Stomach smooth muscle (tissue), 2 donors: ENCODE data around the gene SH3BGR.

Source experiments
- H3K27ac ChIP-seq: one replicate; pipeline ENCODE4 v1.7.0; 2013; ENCODE audit warnings: mild to moderate bottlenecking, low read length, inconsistent platforms
- H3K27me3 ChIP-seq, 2 donors: one replicate each; pipeline ENCODE4 v1.7.0; 2013; ENCODE audit warnings: low read length in 2 of 2; ENCODE audit not compliant: insufficient read depth in 2 of 2, control insufficient read depth in 1 of 2
- H3K36me3 ChIP-seq, 2 donors: one replicate each; pipeline ENCODE4 v1.7.0; 2013; ENCODE audit warnings: low read length in 2 of 2; ENCODE audit not compliant: control insufficient read depth in 2 of 2, insufficient read depth in 2 of 2
- H3K4me1 ChIP-seq: one replicate; pipeline ENCODE4 v1.7.0; 2013; ENCODE audit warnings: low read length; ENCODE audit not compliant: control insufficient read depth, insufficient read depth
- H3K4me3 ChIP-seq, 2 donors: one replicate each; pipeline ENCODE4 v1.7.0; 2013; ENCODE audit warnings: low read length in 2 of 2
- H3K9ac ChIP-seq, 2 donors: one replicate each; pipeline ENCODE4 v1.7.0; 2013; ENCODE audit warnings: low read length in 2 of 2, mild to moderate bottlenecking in 1 of 2
- H3K9me3 ChIP-seq, 2 donors: one replicate each; pipeline ENCODE4 v1.7.0; 2013; ENCODE audit warnings: low read length in 2 of 2; ENCODE audit not compliant: control insufficient read depth in 2 of 2
- donor health status: healthy.
- donor health status: Pancreatic carcinoma.

Gene SH3BGR

DNA sequence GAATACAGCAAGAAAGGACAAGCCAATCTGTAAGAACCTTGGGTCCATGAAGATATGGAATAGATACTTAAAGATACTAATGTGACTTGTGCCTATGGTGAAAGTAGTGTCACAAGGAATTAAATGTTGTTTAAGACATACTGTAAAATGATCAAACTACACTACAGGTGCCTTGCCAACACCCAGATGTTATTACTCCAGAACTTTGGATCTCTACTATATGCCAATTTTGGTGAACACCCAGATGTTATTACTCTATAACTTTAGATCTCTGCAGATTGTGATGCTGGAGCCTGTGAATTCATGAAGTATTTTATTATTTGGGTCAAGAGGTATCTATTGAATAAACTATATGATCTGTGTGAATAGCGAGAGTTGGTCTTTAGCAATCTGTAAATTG, 101.1 kb downstream of the SH3BGR start:
- Histone ChIP-seq H3K9ac (no peak overlapping the region), H3K4me1 (no peaks in the 10 kb centered on the region), H3K9me3 (no peaks in the 10 kb centered on the region), H3K4me3 (no peak overlapping the region), H3K27me3 (no peaks in the 10 kb centered on the region), H3K27ac (no peak overlapping the region), H3K36me3 (no peaks in the 10 kb centered on the region)

GRCh38 chr21:39553331-39553730, 101.6 kb downstream of the SH3BGR start:
- Histone ChIP-seq H3K9ac (no peak overlapping the region), H3K4me3 (no peak overlapping the region), H3K36me3 (no peaks in the 10 kb centered on the region), H3K4me1 (no peaks in the 10 kb centered on the region), H3K27me3 (no peaks in the 10 kb centered on the region), H3K9me3 (no peaks in the 10 kb centered on the region), H3K27ac (no peak overlapping the region)

- H3K4me3 ChIP-seq = no peak overlapping the region
- no peaks in the 10 kb centered on the region for H3K9me3 ChIP-seq
- H3K36me3 ChIP-seq = no peaks in the 10 kb centered on the region
- H3K9ac ChIP-seq = no peak overlapping the region
- H3K27ac ChIP-seq = no peak overlapping the region
- H3K27me3 ChIP-seq = peaks cover 0 to 4% of the 10 kb centered on the region in 2 donors
- H3K4me1 ChIP-seq = no peaks in the 10 kb centered on the region
Observed at GRCh38 chr21:39555911-39556590, 104.3 kb downstream of the SH3BGR start.

- Histone ChIP-seq H3K9ac (no peak overlapping the region), H3K27me3 (peaks cover 0 to 4% of the 10 kb centered on the region in 2 donors), H3K4me3 (no peak overlapping the region), H3K27ac (no peak overlapping the region), H3K36me3 (no peaks in the 10 kb centered on the region), H3K4me1 (no peaks in the 10 kb centered on the region), H3K9me3 (no peaks in the 10 kb centered on the region)
Observed at GRCh38 chr21:39559511-39559910, 107.7 kb downstream of the SH3BGR start.

DNA sequence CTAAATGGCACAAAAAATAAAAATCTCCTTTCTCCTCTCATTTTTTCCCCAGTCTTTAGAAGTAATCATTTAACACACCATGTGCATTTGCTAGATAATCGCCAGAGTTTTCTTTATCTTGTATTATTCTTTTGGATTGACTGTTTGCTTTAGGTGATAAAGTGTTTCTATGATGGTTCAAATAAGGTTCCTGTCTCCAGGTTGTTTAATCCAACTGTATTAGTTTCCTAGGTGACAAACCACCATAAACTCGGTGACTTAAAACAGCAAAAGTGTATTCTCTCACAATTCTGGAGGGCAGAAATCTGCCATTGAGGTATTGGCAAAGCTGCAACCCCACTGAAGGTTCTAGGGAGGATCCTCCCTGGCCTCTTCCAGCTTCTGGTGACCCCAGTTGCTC, 109.4 kb downstream of the SH3BGR start:
- Histone ChIP-seq H3K4me1 (peaks cover 4% of the 10 kb centered on the region), H3K36me3 (no peaks in the 10 kb centered on the region), H3K9ac (no peak overlapping the region), H3K27me3 (peaks cover 0 to 4% of the 10 kb centered on the region in 2 donors), H3K4me3 (no peak overlapping the region), H3K27ac (no peak overlapping the region), H3K9me3 (no peaks in the 10 kb centered on the region)

DNA sequence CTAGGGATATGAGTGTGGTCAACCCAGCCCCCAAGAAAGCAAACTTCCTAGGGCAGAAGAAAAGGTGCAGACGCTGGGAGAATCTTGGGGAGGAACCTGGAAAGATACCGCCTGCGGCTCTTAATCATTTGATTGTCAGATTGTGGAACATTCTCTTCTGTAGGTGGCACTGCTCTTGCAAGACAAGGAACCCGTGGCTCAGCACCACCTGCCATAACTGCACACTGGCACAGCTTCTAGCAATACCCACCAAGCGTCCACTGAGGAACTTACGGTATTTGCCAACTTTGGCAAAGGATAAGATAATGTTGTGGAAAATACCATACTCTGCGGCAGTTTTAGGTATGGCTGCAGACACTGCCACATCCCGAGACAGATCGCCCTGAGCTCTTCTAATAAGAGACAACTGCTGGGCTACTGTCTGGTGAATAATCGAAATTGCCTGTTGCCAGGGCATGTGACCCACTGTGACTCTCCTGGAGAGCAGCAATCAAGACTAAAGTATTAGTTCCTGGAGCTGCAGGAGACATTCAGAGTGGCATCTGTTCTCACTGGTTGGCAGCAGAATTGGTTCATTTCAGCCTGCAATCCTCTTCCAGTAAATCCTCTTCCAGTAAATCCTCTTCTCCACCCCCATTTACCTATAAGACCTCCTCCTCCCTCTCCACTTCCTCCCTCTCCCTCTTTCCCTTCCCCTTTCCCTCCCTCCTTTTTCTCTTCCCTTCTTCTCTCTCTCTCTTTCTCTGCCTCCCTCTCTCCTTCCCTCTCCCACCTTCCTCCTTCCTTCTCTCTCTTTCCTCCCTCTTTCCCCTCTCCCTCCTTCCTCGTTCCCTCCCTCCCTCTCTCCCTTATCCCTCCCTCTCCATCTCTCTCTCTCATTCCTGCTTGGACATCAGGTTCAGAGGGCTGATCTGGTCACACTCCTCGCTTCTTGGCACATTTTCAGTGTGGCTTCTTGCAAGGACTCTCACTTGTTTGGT, 111.3 kb downstream of the SH3BGR start:
- H3K4me3 ChIP-seq = no peak overlapping the region
- H3K27ac ChIP-seq = no peak overlapping the region
- H3K9me3 ChIP-seq = no peaks in the 10 kb centered on the region

DNA sequence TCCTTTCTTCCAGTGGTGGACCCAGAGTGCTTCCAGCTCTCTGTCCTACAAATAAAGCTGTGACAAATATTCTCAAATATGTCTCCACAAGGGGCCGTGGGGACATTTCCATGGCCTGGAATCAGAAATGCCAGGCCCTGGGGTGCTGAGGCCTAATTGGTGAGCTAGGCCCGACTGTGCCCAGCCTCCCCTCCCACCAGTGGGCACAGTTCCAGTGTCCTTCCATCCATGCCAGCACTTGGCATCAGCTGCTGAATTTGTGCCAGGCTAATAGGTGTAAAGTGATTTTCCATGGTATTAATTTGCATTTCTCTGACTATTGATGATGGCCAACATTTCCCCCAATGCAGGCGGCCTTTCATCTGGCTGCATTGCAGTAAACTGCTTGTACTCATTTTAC, 112.4 kb downstream of the SH3BGR start:
- Histone ChIP-seq H3K9me3 (no peaks in the 10 kb centered on the region), H3K9ac (no peak overlapping the region), H3K27me3 (peaks cover 0 to 4% of the 10 kb centered on the region in 2 donors), H3K36me3 (no peaks in the 10 kb centered on the region), H3K27ac (no peak overlapping the region), H3K4me3 (no peak overlapping the region), H3K4me1 (peaks cover 4% of the 10 kb centered on the region)

More for the DNA sequence above, 111.3 kb downstream of the SH3BGR start:
- H3K9ac ChIP-seq = no peak overlapping the region
- peaks cover 4% of the 10 kb centered on the region for H3K4me1 ChIP-seq
- no peaks in the 10 kb centered on the region for H3K36me3 ChIP-seq
- peaks cover 0 to 4% of the 10 kb centered on the region in 2 donors for H3K27me3 ChIP-seq
